ENCODE data around the gene GPANK1. TPM values are rescaled to one million over a fixed set of nuclear protein-coding genes. Genes with fewer than 3 reads are reported as not detected.

Gene GPANK1
- total and polyA plus RNA-seq, 9 of the 15 experiments (the other 6 are each of a cell fraction or from before 2014, with no cell fraction given) = 32.2 to 111 (median 46.3) TPM

DNA sequence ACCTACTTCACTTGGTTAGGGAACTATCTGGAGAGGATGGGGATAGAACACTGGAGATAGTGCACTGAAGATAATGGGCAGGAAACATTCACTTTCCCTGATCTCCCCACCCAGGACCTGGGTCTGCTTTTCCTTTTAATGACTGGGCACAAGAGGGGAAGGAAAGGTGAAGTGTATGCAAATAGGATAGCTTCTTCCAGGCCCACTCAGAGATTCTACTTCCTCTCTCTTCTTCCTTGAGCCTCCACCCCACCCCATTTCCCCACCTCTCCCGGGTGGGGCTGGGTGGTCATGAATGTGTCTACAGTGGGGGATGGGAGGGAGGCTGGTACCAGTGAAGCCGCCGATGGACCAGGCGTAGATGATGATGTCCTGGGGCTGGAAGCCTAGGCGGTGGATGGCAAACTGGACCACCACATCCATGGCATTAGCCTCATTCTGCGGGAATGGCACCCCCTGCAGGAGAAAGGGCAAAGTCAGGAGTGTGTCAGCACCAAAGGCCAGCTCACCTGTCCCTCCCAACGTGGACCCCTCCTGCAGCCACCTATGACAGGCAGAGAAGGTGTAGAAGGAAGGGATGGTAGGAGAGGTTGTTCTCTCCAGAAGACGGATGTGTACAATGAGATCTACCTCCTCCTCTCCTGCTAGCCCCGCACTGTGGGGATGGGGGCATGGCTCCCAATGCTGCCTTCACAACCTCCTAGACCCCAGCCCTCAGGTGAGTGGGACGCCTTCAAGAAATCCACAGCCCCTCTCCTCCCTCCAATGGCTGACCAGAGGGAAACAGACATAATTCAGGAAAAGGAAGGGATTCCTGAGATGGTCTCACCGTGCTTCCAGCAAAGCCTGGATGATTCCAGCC lies 24.7 kb upstream of the GPANK1 start (continued):
- no peak for TF ChIP-seq ETV6 (IDR thresholded peaks at IDR 0.05; ENCODE audit: borderline replicate concordance in 1 of 2, low read depth in 2 of 2, low read length in 1 of 2)
- no peak for TF ChIP-seq ETV6 (CRISPR knock-in tag; IDR thresholded peaks at IDR 0.05; ENCODE audit: borderline replicate concordance)
- no peak for TF ChIP-seq MCM7 (IDR thresholded peaks at IDR 0.05)
- TF ChIP-seq, protein P1, sequence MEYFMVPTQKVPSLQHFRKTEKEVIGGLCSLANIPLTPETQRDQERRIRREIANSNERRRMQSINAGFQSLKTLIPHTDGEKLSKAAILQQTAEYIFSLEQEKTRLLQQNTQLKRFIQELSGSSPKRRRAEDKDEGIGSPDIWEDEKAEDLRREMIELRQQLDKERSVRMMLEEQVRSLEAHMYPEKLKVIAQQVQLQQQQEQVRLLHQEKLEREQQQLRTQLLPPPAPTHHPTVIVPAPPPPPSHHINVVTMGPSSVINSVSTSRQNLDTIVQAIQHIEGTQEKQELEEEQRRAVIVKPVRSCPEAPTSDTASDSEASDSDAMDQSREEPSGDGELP (CRISPR knock-in tag; IDR thresholded peaks at IDR 0.05; ENCODE audit: borderline replicate concordance) = no peak; the same call in 1 of the 2 replicates
- no peak for TF ChIP-seq GATA2 (CRISPR knock-in tag; IDR thresholded peaks at IDR 0.05)
- TF ChIP-seq NR3C1 (CRISPR knock-in tag; IDR thresholded peaks at IDR 0.05) = peak; percentile 57
- TF ChIP-seq CEBPG (CRISPR knock-in tag; IDR thresholded peaks at IDR 0.05) = 0 out of 2 replicates have a peak, but pooled peaks have one; percentile 13
- no peak for TF ChIP-seq CEBPG (tag; conservative IDR thresholded peaks at IDR 0.05 in 1 of 2, IDR thresholded peaks at IDR 0.05 in 1 of 2)
- TF ChIP-seq, protein P2, sequence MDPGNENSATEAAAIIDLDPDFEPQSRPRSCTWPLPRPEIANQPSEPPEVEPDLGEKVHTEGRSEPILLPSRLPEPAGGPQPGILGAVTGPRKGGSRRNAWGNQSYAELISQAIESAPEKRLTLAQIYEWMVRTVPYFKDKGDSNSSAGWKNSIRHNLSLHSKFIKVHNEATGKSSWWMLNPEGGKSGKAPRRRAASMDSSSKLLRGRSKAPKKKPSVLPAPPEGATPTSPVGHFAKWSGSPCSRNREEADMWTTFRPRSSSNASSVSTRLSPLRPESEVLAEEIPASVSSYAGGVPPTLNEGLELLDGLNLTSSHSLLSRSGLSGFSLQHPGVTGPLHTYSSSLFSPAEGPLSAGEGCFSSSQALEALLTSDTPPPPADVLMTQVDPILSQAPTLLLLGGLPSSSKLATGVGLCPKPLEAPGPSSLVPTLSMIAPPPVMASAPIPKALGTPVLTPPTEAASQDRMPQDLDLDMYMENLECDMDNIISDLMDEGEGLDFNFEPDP (CRISPR knock-in tag; IDR thresholded peaks at IDR 0.05) = no peak
- TF ChIP-seq HINFP (tag; conservative IDR thresholded peaks at IDR 0.05; ENCODE audit: low read depth) = no peak
- TF ChIP-seq MCM5 (IDR thresholded peaks at IDR 0.05; ENCODE audit: low read depth) = no peak
- 0 out of 2 replicates have a peak, but pooled peaks have one; percentile 11 for TF ChIP-seq ZBTB9 (CRISPR knock-in tag; IDR thresholded peaks at IDR 0.05)
- no peak for TF ChIP-seq DNMT1 (IDR thresholded peaks at IDR 0.05)
- TF ChIP-seq MCM2 (IDR thresholded peaks at IDR 0.05; ENCODE audit: low read depth) = no peak
- TF ChIP-seq ZKSCAN1 (IDR thresholded peaks at IDR 0.05; ENCODE audit: low read depth, low read length) = peak; percentile 44; the same call in 1 of the 2 replicates
- no peak for TF ChIP-seq ZNF282 (CRISPR knock-in tag; IDR thresholded peaks at IDR 0.05)
- no peak for TF ChIP-seq ETV1 (tag; conservative IDR thresholded peaks at IDR 0.05; ENCODE audit: low read depth)
- TF ChIP-seq MAFG (tag; conservative IDR thresholded peaks at IDR 0.05) = no peak
- TF ChIP-seq, protein P3, sequence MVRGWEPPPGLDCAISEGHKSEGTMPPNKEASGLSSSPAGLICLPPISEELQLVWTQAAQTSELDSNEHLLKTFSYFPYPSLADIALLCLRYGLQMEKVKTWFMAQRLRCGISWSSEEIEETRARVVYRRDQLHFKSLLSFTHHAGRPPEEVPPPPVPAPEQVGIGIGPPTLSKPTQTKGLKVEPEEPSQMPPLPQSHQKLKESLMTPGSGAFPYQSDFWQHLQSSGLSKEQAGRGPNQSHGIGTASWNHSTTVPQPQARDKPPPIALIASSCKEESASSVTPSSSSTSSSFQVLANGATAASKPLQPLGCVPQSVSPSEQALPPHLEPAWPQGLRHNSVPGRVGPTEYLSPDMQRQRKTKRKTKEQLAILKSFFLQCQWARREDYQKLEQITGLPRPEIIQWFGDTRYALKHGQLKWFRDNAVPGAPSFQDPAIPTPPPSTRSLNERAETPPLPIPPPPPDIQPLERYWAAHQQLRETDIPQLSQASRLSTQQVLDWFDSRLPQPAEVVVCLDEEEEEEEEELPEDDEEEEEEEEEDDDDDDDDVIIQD (CRISPR knock-in tag; IDR thresholded peaks at IDR 0.05) = no peak
- no peak for TF ChIP-seq STAT5A (IDR thresholded peaks at IDR 0.05; ENCODE audit: borderline replicate concordance, low read length)
- no peak for TF ChIP-seq SNAPC5 (CRISPR knock-in tag; IDR thresholded peaks at IDR 0.05)
- TF ChIP-seq MAFF (IDR thresholded peaks at IDR 0.05; ENCODE audit: low read length) = no peak
